HepG2 (cell line): ENCODE results near the gene HPCAL1. TPM values are rescaled to one million over a fixed set of nuclear protein-coding genes. Genes with fewer than 3 reads are reported as not detected.
A peak's percentile ranks its signal among the peaks of the same experiment; 100 is the strongest.

ENCODE experiments used
- ATAC-seq: fragments of 200-7000 bp; cut with Tn5 transposase; 3 replicates; pipeline ENCODE4 v1.9.1; 2020; ENCODE audit warnings: mild to moderate bottlenecking, moderate library complexity
- BruUV-seq: library from RNA; stranded (reverse); fragments of 400-500 nt; replicated peaks from 2 replicates; lab custom pipeline; 2021; lab: Mats Ljungman, UMichigan
- CTCF ChIA-PET: fragments of 300-600 bp; formaldehyde crosslinking; extraction: SDS; loops from one replicate; lab custom pipeline; 2021; ENCODE audit warnings: low total read pairs, inconsistent platforms, low intra/inter-chr PET ratio; lab: Yijun Ruan, JAX
- POLR2A ChIA-PET: fragments of 350-600 bp; sonication (Branson Sonifier 250); formaldehyde crosslinking; loops from one replicate; lab custom pipeline; 2020; ENCODE audit warnings: antibody characterized with exemption, inconsistent platforms; lab: Yijun Ruan, JAX
- DNase-seq: peaks from one replicate; pipeline ENCODE4 v3.0.0-alpha.2; 2015; ENCODE audit warnings: low spot score
- FAIRE-seq: peaks from 3 replicates; lab custom pipeline; 2011; peaks lifted over from hg19 to GRCh38; lab: Jason Lieb, UNC
- H2AFZ ChIP-seq: one replicate; pipeline ENCODE4 v1.6.1; 2011; ENCODE audit warnings: low read length, inconsistent platforms
- H3K27ac ChIP-seq: fragments of 300-600 bp; 3 replicates; pipeline ENCODE4 v1.8.0; 2011; ENCODE audit warnings: mixed run types, mild to moderate bottlenecking, mixed read lengths, low read length, inconsistent platforms; ENCODE audit not compliant: insufficient read depth; ENCODE audit errors: extremely low read length
- H3K27me3 ChIP-seq, 2 experiments: fragments of 200-600 bp in 1 of 2; 2 replicates in 1 of 2; 3 replicates in 1 of 2; pipeline versions ENCODE4 v1.6.0 to v1.8.0; 2011; ENCODE audit warnings: low read length in 2 of 2, mild to moderate bottlenecking in 2 of 2, moderate library complexity in 2 of 2, inconsistent platforms in 1 of 2; ENCODE audit not compliant: insufficient read depth in 2 of 2, control insufficient read depth in 1 of 2
- H3K36me3 ChIP-seq, 2 experiments: fragments of 200-600 bp in 1 of 2; replicated peaks in 1 of 2; 2 replicates in 1 of 2; 3 replicates in 1 of 2; pipeline versions ENCODE4 v1.5.1 to v1.8.0; 2011; ENCODE audit warnings: low read length in 2 of 2, inconsistent platforms in 1 of 2; ENCODE audit not compliant: insufficient read depth in 2 of 2, control insufficient read depth in 1 of 2
- H3K4me1 ChIP-seq: 2 replicates; pipeline ENCODE4 v1.5.1; 2012; ENCODE audit warnings: low read length, inconsistent platforms; ENCODE audit not compliant: insufficient read depth
- H3K4me2 ChIP-seq: 2 replicates; pipeline ENCODE4 v1.6.0; 2011; ENCODE audit warnings: low read depth, low read length, inconsistent platforms
- H3K4me3 ChIP-seq, 3 experiments: fragments of 200-600 bp in 1 of 3; sonication (generic), shearing (Covaris generic) in 1 of 3; replicated peaks in 1 of 3; 2 replicates each; pipeline ENCODE4 v1.5.1; 2011 to 2016; ENCODE audit warnings: low read length in 3 of 3, inconsistent platforms in 2 of 3, low read depth in 2 of 3, mild to moderate bottlenecking in 2 of 3, control low read depth in 1 of 3, mixed read lengths in 1 of 3; ENCODE audit not compliant: insufficient read depth in 1 of 3
- H3K79me2 ChIP-seq: one replicate; pipeline ENCODE4 v1.6.1; 2011; ENCODE audit warnings: low read length, inconsistent platforms; ENCODE audit not compliant: insufficient read depth
- H3K9ac ChIP-seq: 2 replicates; pipeline ENCODE4 v1.6.0; 2011; ENCODE audit warnings: mild to moderate bottlenecking, low read depth, low read length, inconsistent platforms; ENCODE audit not compliant: insufficient read depth
- H3K9me3 ChIP-seq: 2 replicates; pipeline ENCODE4 v1.5.1; 2012; ENCODE audit warnings: mild to moderate bottlenecking, low read length
- H4K20me1 ChIP-seq: 2 replicates; pipeline ENCODE4 v1.6.0; 2011; ENCODE audit warnings: inconsistent platforms, mild to moderate bottlenecking, low read length, moderate library complexity; ENCODE audit not compliant: insufficient read depth
- ATF7 ChIP-seq, 2 experiments: fragments of 450-650 bp in 1 of 2; sonication (generic) in 1 of 2; formaldehyde crosslinking in 1 of 2; IDR thresholded peaks; 2 replicates each; pipeline versions ENCODE4 v1.4.0 to v1.6.1; 2016 to 2020; ENCODE audit warnings: antibody characterized with exemption in 1 of 2, mild to moderate bottlenecking in 1 of 2, missing genetic modification reagents in 1 of 2
- CBX5 ChIP-seq: sonication (generic); formaldehyde crosslinking; IDR thresholded peaks from 2 replicates; pipeline ENCODE4 v1.4.0; 2020; ENCODE audit warnings: missing genetic modification reagents, borderline replicate concordance
- CEBPG ChIP-seq: IDR thresholded peaks from 2 replicates; pipeline ENCODE4 v1.6.1; 2016
- ERF ChIP-seq: IDR thresholded peaks from 2 replicates; pipeline ENCODE4 v1.6.1; 2018; ENCODE audit warnings: missing biosample characterization, missing genetic modification reagents
- GATAD2A ChIP-seq: IDR thresholded peaks from 2 replicates; pipeline ENCODE4 v1.6.1; 2016
- HNRNPUL1 ChIP-seq: fragments of 200-400 bp; formaldehyde crosslinking; IDR thresholded peaks from 2 replicates; pipeline ENCODE4 v1.6.1; 2017; ENCODE audit warnings: low read depth, mild to moderate bottlenecking, low read length, moderate library complexity
- IKZF4 ChIP-seq: sonication (generic); formaldehyde crosslinking; IDR thresholded peaks from 2 replicates; pipeline ENCODE4 v1.5.1; 2020; ENCODE audit warnings: borderline replicate concordance, mild to moderate bottlenecking, low read depth, missing genetic modification reagents; ENCODE audit errors: not compliant biosample characterization
- IRF2 ChIP-seq: IDR thresholded peaks from 2 replicates; pipeline ENCODE4 v1.6.1; 2018; ENCODE audit warnings: missing genetic modification reagents, missing compliant biosample characterization
- NAIF1 ChIP-seq: sonication (generic); formaldehyde crosslinking; IDR thresholded peaks from 2 replicates; pipeline ENCODE4 v1.5.0; 2020; ENCODE audit warnings: mild to moderate bottlenecking, missing genetic modification reagents, borderline replicate concordance
- NFIC ChIP-seq: IDR thresholded peaks from 2 replicates; pipeline ENCODE4 v1.6.1; 2012; ENCODE audit warnings: mild to moderate bottlenecking, low read length, inconsistent platforms
- SMAD1 ChIP-seq: sonication (generic); formaldehyde crosslinking; IDR thresholded peaks from 2 replicates; pipeline ENCODE4 v1.4.0; 2020; ENCODE audit warnings: missing genetic modification reagents, low read depth, mild to moderate bottlenecking, borderline replicate concordance
- SMAD9 ChIP-seq: sonication (generic); formaldehyde crosslinking; IDR thresholded peaks from 2 replicates; pipeline ENCODE4 v1.5.1; 2020; ENCODE audit warnings: mild to moderate bottlenecking, missing genetic modification reagents
- SMC3 ChIP-seq: IDR thresholded peaks from 2 replicates; pipeline ENCODE4 v1.6.1; 2011; ENCODE audit warnings: low read length, improper control_type of control experiment
- SOX6 ChIP-seq, 2 experiments: fragments of 450-650 bp in 1 of 2; sonication (generic) in 1 of 2; formaldehyde crosslinking in 1 of 2; IDR thresholded peaks; 2 replicates each; pipeline versions ENCODE4 v1.4.0 to v1.6.1; 2017 to 2020; ENCODE audit warnings: antibody characterized with exemption in 1 of 2, mild to moderate bottlenecking in 1 of 2, missing genetic modification reagents in 1 of 2
- SRF ChIP-seq: IDR thresholded peaks from 2 replicates; pipeline ENCODE4 v1.6.1; 2011; ENCODE audit warnings: mild to moderate bottlenecking, low read depth, low read length, moderate library complexity
- SRSF1 ChIP-seq: fragments of 200-400 bp; formaldehyde crosslinking; optimal IDR thresholded peaks from 2 replicates; pipeline ENCODE3; 2017; ENCODE audit warnings: mild to moderate bottlenecking, low read depth, low read length, moderate library complexity
- TBX2 ChIP-seq: sonication (generic); formaldehyde crosslinking; IDR thresholded peaks from 2 replicates; pipeline ENCODE4 v1.5.0; 2020; ENCODE audit warnings: missing genetic modification reagents, mild to moderate bottlenecking, borderline replicate concordance
- TCF7 ChIP-seq: sonication (generic); IDR thresholded peaks from 2 replicates; pipeline ENCODE4 v1.6.1; 2016; ENCODE audit warnings: antibody characterized with exemption, low read depth
- ZNF282 ChIP-seq: fragments of 450-650 bp; IDR thresholded peaks from 2 replicates; pipeline ENCODE4 v1.6.1; 2018; ENCODE audit not compliant: partially characterized antibody
- ZNF496 ChIP-seq: sonication (generic); formaldehyde crosslinking; IDR thresholded peaks from 2 replicates; pipeline ENCODE4 v1.8.1; 2023; ENCODE audit warnings: mild to moderate bottlenecking, moderate library complexity, missing genetic modification reagents; ENCODE audit not compliant: insufficient replicate concordance
- ZNF512B ChIP-seq: sonication (generic); formaldehyde crosslinking; IDR thresholded peaks from 2 replicates; pipeline ENCODE4 v1.5.1; 2020; ENCODE audit warnings: missing genetic modification reagents, mild to moderate bottlenecking, borderline replicate concordance
- ZNF616 ChIP-seq: sonication (generic); formaldehyde crosslinking; IDR thresholded peaks from 2 replicates; pipeline ENCODE4 v1.5.0; 2020; ENCODE audit warnings: low read depth, mild to moderate bottlenecking, missing genetic modification reagents
- ZNF761 ChIP-seq: sonication (generic); formaldehyde crosslinking; conservative IDR thresholded peaks from 2 replicates; pipeline ENCODE4 v1.4.0; 2020; ENCODE audit warnings: mild to moderate bottlenecking, missing genetic modification reagents
- ZNF891 ChIP-seq: sonication (generic); formaldehyde crosslinking; IDR thresholded peaks from 2 replicates; pipeline ENCODE4 v1.5.0; 2020; ENCODE audit warnings: mild to moderate bottlenecking, missing genetic modification reagents
- whole genome bisulfite sequencing: methylation state at CpG from one replicate; pipeline ENCODE4 v1.1.6; 2017; ENCODE audit warnings: low lambda C conversion rate; 5-methylcytosine and 5-hydroxymethylcytosine counted together
- in situ Hi-C: cut with HindIII; loops from 2 replicates; pipeline ENCODE4 v1.10.0; 2017; ENCODE audit warnings: low pct_unique_long_range_greater_than_20kb; ENCODE audit not compliant: extremely low pct_ligation_motif_present
- intact Hi-C: fragments of 100-400 bp; cut with micrococcal nuclease; formaldehyde crosslinking; loops from one replicate; pipeline ENCODE4 v1.10.0; 2022; ENCODE audit not compliant: unreplicated experiment
- polyA plus RNA-seq, 8 experiments: library from polyadenylated mRNA; depleted of rRNA in 3 of 8; stranded (reverse) in 7 of 8; unstranded in 1 of 8; fragments of >200 nt; fragmentation: Illumina TruSeq in 4 of 8; extraction: Trizol in 4 of 8; gene quantifications; 2 replicates each; pipeline versions ENCODE4 v1.2.1 to v1.2.3, GENCODE V29; 2011 to 2016; ENCODE audit warnings: low read depth in 4 of 8, missing spikeins in 1 of 8, mixed read lengths in 1 of 8; ENCODE audit not compliant: insufficient read depth in 1 of 8
- total RNA-seq, 5 experiments: library from RNA; depleted of rRNA; stranded (reverse); fragments of >200 nt; fragmentation: Illumina TruSeq; extraction: Trizol; gene quantifications; 2 replicates each; pipeline ENCODE4 v1.2.3, GENCODE V29; 2016; ENCODE audit warnings: low read depth in 1 of 5

HPCAL1 gene
- total and polyA plus RNA-seq, 2 of the 13 experiments (the other 11 are each of a cell fraction or from before 2014, with no cell fraction given), result 29.5 to 29.9 TPM

- no peaks in the 10 kb centered on the region for H3K36me3 ChIP-seq
- peak overlapping the region; percentile 97 for H3K4me2 ChIP-seq
- DNase-seq (peak; percentile 40), ATAC-seq (no peak), FAIRE-seq (peak; percentile 12)
- H3K27me3 ChIP-seq, result no peaks in the 10 kb centered on the region; a peak in 1 of 5 replicates
- in situ Hi-C loops (no loop called here), intact Hi-C loops (no loop called here)
- ChIA-PET CTCF (no interaction called here), POLR2A (interaction anchor here (1.0 to 5.2 kb wide), 8 partner anchors 16 to 149 kb away, joined by 3 to 105 read pairs (median 28); partner anchors contain the start of gene ODC1)
- no peak for TF ChIP-seq SMAD9 (CRISPR knock-in tag)
- 0 out of 2 replicates have a peak, but pooled peaks have one; percentile 8 for TF ChIP-seq NAIF1 (CRISPR knock-in tag)
- no peak for TF ChIP-seq ZNF496 (CRISPR knock-in tag)
- TF ChIP-seq ZNF891, result no peak
- 0 out of 2 replicates have a peak, but pooled peaks have one; percentile 15 for TF ChIP-seq IRF2 (CRISPR knock-in tag)
- no peak for TF ChIP-seq CBX5 (CRISPR knock-in tag)
- TF ChIP-seq GATAD2A (CRISPR knock-in tag), result no peak
- no peak for TF ChIP-seq ZNF282
- peak; percentile 46 for TF ChIP-seq TCF7
- TF ChIP-seq IKZF4 (CRISPR knock-in tag), result no peak
- TF ChIP-seq SOX6 (IDR thresholded peaks at IDR 0.05), result no peak
- no peak for TF ChIP-seq SOX6 (CRISPR knock-in tag; IDR thresholded peaks at IDR 0.05)
- no peak for TF ChIP-seq TBX2 (CRISPR knock-in tag)
- TF ChIP-seq ZNF761 (CRISPR knock-in tag), result no peak
- TF ChIP-seq SMAD1, result no peak
- TF ChIP-seq SRSF1, result no peak
- peak; percentile 82 for TF ChIP-seq SRF
- TF ChIP-seq ZNF616 (CRISPR knock-in tag), result peak; percentile 28; the same call in 1 of the 2 replicates
- TF ChIP-seq HNRNPUL1, result no peak
- no peak for TF ChIP-seq SMC3
- no peak for TF ChIP-seq ZNF512B (CRISPR knock-in tag)
- TF ChIP-seq ATF7 (IDR thresholded peaks at IDR 0.05), result peak; percentile 52; the same call in 1 of the 2 replicates
- TF ChIP-seq ATF7 (CRISPR knock-in tag; IDR thresholded peaks at IDR 0.05), result no peak
- 0 out of 2 replicates have a peak, but pooled peaks have one; percentile 3 for TF ChIP-seq CEBPG (CRISPR knock-in tag)
- no peak for TF ChIP-seq NFIC
- no peak for TF ChIP-seq ERF (CRISPR knock-in tag)
- peaks cover 24% of the 10 kb centered on the region for H3K79me2 ChIP-seq
- no peaks in the 10 kb centered on the region for H3K9me3 ChIP-seq
- H3K9ac ChIP-seq, result peak overlapping the region; percentile 80
- H2AFZ ChIP-seq, result no peak overlapping the region
- peaks cover 58% of the 10 kb centered on the region for H3K4me1 ChIP-seq
- peak overlapping the region; percentile 52 to 83 (median 70) for H3K4me3 ChIP-seq
- WGBS, result 53% methylated on average over 3 of the region's 3 CpGs
- H3K27ac ChIP-seq, result peak overlapping the region; percentile 88
- no TSS peak for BruUV-seq
- H4K20me1 ChIP-seq, result peaks cover 18% of the 10 kb centered on the region; the same call in 1 of the 2 replicates
Measured at GRCh38 chr2:10300328-10300920, 2.3 kb upstream of the HPCAL1 start.
